ENCODE results near the gene KLHDC4. TPM values are rescaled to one million over a fixed set of nuclear protein-coding genes. Genes with fewer than 3 reads are reported as not detected.
"Not testable (repeated sequence)": the region's sequence is repeated elsewhere in the genome, so short reads cannot be mapped to it uniquely, and the experiment has no call there.

The KLHDC4 gene
- total RNA-seq, 1 experiment from 2014 or later = 76.2 TPM

DNA sequence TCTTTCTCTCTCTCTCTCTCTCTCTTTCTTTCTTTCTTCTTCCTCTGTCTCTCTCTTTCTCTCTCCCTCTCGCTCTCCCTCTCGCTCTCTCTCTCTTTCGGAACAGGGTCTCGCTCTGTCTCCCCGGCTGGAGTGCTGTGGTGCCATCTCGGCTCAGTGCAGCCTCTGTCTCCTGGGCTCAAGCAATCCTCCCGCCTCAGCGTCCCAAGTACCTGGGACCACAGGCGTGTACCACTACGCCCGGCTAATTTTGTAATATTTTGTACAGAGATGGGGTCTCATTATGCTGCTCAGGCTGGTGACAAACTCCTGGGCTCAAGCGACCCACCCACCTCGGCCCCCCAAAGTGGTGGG, 12.7 kb upstream of the KLHDC4 start:
- Histone ChIP-seq H2AK5ac (ENCODE audit: insufficient read length, low read length) (peak overlapping the region; percentile 67), H4K20me1 (ENCODE audit: control insufficient read depth, insufficient read depth, insufficient read length) (no peaks in the 10 kb centered on the region), H3K14ac (ENCODE audit: insufficient read depth, low read length) (peak overlapping the region; percentile 97), H3K9me3 (ENCODE audit: control insufficient read depth, low read depth, low read length) (no peaks in the 10 kb centered on the region), H3T11ph (ENCODE audit: low read length) (no peak overlapping the region), H3K23me2 (ENCODE audit: insufficient read length, low read depth, low read length, poor library complexity, severe bottlenecking) (no peaks in the 10 kb centered on the region), H4K8ac (replicated peaks; ENCODE audit: insufficient read length, low read depth, low read length) (no peak overlapping the region), H3K79me2 (ENCODE audit: insufficient read depth, low read length) (no peaks in the 10 kb centered on the region), H2AFZ (ENCODE audit: low read length) (no peak overlapping the region), H2BK12ac (ENCODE audit: insufficient read length, low read depth, low read length) (peak overlapping the region; percentile 98), H2BK15ac (ENCODE audit: low read depth, low read length) (no peak overlapping the region), H3K18ac (ENCODE audit: insufficient read length, low read depth, low read length) (peak overlapping the region; percentile 88), H2BK5ac (ENCODE audit: insufficient read length, low read length) (peak overlapping the region; percentile 2), H4K5ac (ENCODE audit: insufficient read length, low read depth, low read length) (peak overlapping the region; percentile 31), H3K23ac (ENCODE audit: insufficient read length, low read depth, low read length) (no peak overlapping the region), H3K9ac (ENCODE audit: extremely low read depth, insufficient read length, low read length) (no peak overlapping the region), H3K79me1 (ENCODE audit: insufficient read depth, low read depth, low read length, poor library complexity, severe bottlenecking) (no peaks in the 10 kb centered on the region), H2BK20ac (ENCODE audit: low read depth, low read length, poor library complexity, severe bottlenecking) (no peak overlapping the region), H3K4me1 (ENCODE audit: insufficient read depth, low read length) (no peaks in the 10 kb centered on the region; the same call in 1 of the 2 replicates), H3K4ac (ENCODE audit: low read depth, low read length) (peak overlapping the region; percentile 82; the same call in 1 of the 2 replicates), H4K91ac (ENCODE audit: insufficient read length, low read depth, low read length) (peak overlapping the region; percentile 98), H2BK120ac (ENCODE audit: low read depth, low read length, poor library complexity, severe bottlenecking) (peak overlapping the region; percentile 41), H3K27me3 (ENCODE audit: insufficient read depth, low read length) (no peaks in the 10 kb centered on the region), H3K56ac (ENCODE audit: insufficient read length, low read depth, low read length) (no peak overlapping the region), H3K4me2 (ENCODE audit: insufficient read depth, insufficient read length, low read length) (no peak overlapping the region), H3K27ac (ENCODE audit: insufficient read length, low read depth, low read length) (no peak overlapping the region)
- no peak for DNase-seq
- WGBS (ENCODE audit: extremely low coverage, insufficient read length, low lambda C conversion rate) = no CpG with 5 or more reads among the region's 13 CpGs
- peaks cover 13 to 14% of the 10 kb centered on the region in 2 experiments for H3K4me1 Mint-ChIP-seq
- no peaks in the 10 kb centered on the region; a peak in 1 of 5 replicates for H3K9me3 Mint-ChIP-seq
- H3K27ac Mint-ChIP-seq = peak overlapping the region; percentile 98 to 100 (median 98)
- peaks cover 5% of the 10 kb centered on the region for H3K27me3 Mint-ChIP-seq (ENCODE audit: low read depth)
- peak overlapping the region in 1 of 2 experiments; percentile 16; a peak in 1 of 5 replicates for H3K4me3 Mint-ChIP-seq
- peaks cover 0 to 3% (median 2%) of the 10 kb centered on the region in 3 experiments; a peak in 2 of 7 replicates for H3K36me3 Mint-ChIP-seq (ENCODE audit: insufficient read depth in 1 of 3, low read depth in 3 of 3)
- TF ChIP-seq, protein P1, sequence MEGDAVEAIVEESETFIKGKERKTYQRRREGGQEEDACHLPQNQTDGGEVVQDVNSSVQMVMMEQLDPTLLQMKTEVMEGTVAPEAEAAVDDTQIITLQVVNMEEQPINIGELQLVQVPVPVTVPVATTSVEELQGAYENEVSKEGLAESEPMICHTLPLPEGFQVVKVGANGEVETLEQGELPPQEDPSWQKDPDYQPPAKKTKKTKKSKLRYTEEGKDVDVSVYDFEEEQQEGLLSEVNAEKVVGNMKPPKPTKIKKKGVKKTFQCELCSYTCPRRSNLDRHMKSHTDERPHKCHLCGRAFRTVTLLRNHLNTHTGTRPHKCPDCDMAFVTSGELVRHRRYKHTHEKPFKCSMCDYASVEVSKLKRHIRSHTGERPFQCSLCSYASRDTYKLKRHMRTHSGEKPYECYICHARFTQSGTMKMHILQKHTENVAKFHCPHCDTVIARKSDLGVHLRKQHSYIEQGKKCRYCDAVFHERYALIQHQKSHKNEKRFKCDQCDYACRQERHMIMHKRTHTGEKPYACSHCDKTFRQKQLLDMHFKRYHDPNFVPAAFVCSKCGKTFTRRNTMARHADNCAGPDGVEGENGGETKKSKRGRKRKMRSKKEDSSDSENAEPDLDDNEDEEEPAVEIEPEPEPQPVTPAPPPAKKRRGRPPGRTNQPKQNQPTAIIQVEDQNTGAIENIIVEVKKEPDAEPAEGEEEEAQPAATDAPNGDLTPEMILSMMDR (conservative IDR thresholded peaks at IDR 0.05) = no peak

DNA sequence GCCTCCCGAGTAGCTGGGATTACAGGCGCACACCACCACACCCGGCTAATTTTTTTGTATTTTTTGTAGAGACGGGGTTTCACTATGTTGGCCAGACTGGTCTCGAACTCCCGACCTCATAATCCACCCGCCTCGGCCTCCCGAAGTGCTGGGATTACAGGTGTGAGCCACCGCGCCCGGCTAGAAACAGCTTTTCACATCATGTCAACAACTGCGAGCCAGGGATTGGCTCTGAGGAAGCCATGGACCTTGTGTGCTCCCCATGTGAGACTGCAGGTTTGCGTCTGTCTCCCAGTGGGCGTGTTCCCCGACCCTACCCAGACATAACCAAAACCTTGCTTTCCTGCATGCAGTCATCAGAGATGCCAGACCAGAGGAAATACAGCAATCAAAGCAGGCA, 8.1 kb upstream of the KLHDC4 start:
- H3T11ph ChIP-seq (ENCODE audit: low read length); H2AK5ac ChIP-seq (ENCODE audit: insufficient read length, low read length); H2BK20ac ChIP-seq (ENCODE audit: low read depth, low read length, poor library complexity, severe bottlenecking); H3K79me2 ChIP-seq (ENCODE audit: insufficient read depth, low read length); H3K27ac Mint-ChIP-seq; H3K14ac ChIP-seq (ENCODE audit: insufficient read depth, low read length); H3K4me2 ChIP-seq (ENCODE audit: insufficient read depth, insufficient read length, low read length); H2BK5ac ChIP-seq (ENCODE audit: insufficient read length, low read length); H3K27me3 Mint-ChIP-seq (ENCODE audit: low read depth); H3K23me2 ChIP-seq (ENCODE audit: insufficient read length, low read depth, low read length, poor library complexity, severe bottlenecking); H3K4me3 Mint-ChIP-seq; H4K8ac ChIP-seq (replicated peaks; ENCODE audit: insufficient read length, low read depth, low read length); H2AFZ ChIP-seq (ENCODE audit: low read length); H2BK120ac ChIP-seq (ENCODE audit: low read depth, low read length, poor library complexity, severe bottlenecking); H3K23ac ChIP-seq (ENCODE audit: insufficient read length, low read depth, low read length); H3K9me3 ChIP-seq (ENCODE audit: control insufficient read depth, low read depth, low read length); H2BK15ac ChIP-seq (ENCODE audit: low read depth, low read length); H3K79me1 ChIP-seq (ENCODE audit: insufficient read depth, low read depth, low read length, poor library complexity, severe bottlenecking); H2BK12ac ChIP-seq (ENCODE audit: insufficient read length, low read depth, low read length); H4K91ac ChIP-seq (ENCODE audit: insufficient read length, low read depth, low read length); H3K27ac ChIP-seq (ENCODE audit: insufficient read length, low read depth, low read length); H3K36me3 Mint-ChIP-seq (ENCODE audit: insufficient read depth in 1 of 3, low read depth in 3 of 3); H3K56ac ChIP-seq (ENCODE audit: insufficient read length, low read depth, low read length); H3K9ac ChIP-seq (ENCODE audit: extremely low read depth, insufficient read length, low read length); H3K4ac ChIP-seq (ENCODE audit: low read depth, low read length); H4K20me1 ChIP-seq (ENCODE audit: control insufficient read depth, insufficient read depth, insufficient read length); DNase-seq; H4K5ac ChIP-seq (ENCODE audit: insufficient read length, low read depth, low read length); H3K9me3 Mint-ChIP-seq; H3K18ac ChIP-seq (ENCODE audit: insufficient read length, low read depth, low read length); H3K27me3 ChIP-seq (ENCODE audit: insufficient read depth, low read length); H3K4me1 ChIP-seq (ENCODE audit: insufficient read depth, low read length): not testable (repeated sequence)
- no CpG with 5 or more reads among the region's 16 CpGs for WGBS (ENCODE audit: extremely low coverage, insufficient read length, low lambda C conversion rate)
- peaks cover 6 to 10% of the 10 kb centered on the region in 2 experiments for H3K4me1 Mint-ChIP-seq

Measured in H9 (cell line).